ENCODE data around the gene CMSS1. TPM values are rescaled to one million over a fixed set of nuclear protein-coding genes. Genes with fewer than 3 reads are reported as not detected.

The CMSS1 gene
- total RNA-seq, 1 donor from 2014 or later = 35.7 TPM

DNA sequence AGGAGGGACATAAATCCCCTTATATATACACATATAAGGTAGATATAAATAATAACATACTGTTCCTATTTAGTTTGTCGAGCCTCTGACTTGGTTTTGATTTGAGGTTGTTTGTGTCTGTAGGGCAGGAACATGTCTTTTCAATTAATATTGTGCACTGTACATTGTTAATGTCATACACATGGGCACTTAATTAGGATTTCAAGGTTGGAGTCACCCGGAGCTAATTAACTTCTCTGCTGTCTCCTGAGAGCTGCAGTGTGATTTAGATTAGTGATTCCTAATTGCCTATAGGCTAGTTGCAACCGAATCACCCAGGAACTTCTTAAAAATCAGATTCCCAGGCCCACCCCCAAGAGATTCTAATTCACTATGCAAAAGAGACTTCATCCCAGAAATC lies 347.1 kb downstream of the CMSS1 start:
- Mint-ChIP-seq H3K27ac (no peak overlapping the region), H3K36me3 (ENCODE audit: insufficient read depth) (no peaks in the 10 kb centered on the region), H3K27me3 (no peaks in the 10 kb centered on the region), H3K9me3 (ENCODE audit: low read depth) (no peaks in the 10 kb centered on the region), H3K4me3 (ENCODE audit: low read depth) (no peak overlapping the region), H3K4me1 (ENCODE audit: low read depth) (no peaks in the 10 kb centered on the region)
- TF ChIP-seq, protein P1, sequence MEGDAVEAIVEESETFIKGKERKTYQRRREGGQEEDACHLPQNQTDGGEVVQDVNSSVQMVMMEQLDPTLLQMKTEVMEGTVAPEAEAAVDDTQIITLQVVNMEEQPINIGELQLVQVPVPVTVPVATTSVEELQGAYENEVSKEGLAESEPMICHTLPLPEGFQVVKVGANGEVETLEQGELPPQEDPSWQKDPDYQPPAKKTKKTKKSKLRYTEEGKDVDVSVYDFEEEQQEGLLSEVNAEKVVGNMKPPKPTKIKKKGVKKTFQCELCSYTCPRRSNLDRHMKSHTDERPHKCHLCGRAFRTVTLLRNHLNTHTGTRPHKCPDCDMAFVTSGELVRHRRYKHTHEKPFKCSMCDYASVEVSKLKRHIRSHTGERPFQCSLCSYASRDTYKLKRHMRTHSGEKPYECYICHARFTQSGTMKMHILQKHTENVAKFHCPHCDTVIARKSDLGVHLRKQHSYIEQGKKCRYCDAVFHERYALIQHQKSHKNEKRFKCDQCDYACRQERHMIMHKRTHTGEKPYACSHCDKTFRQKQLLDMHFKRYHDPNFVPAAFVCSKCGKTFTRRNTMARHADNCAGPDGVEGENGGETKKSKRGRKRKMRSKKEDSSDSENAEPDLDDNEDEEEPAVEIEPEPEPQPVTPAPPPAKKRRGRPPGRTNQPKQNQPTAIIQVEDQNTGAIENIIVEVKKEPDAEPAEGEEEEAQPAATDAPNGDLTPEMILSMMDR (IDR thresholded peaks at IDR 0.05; ENCODE audit: unreplicated experiment) = no peak
- no peak for DNase-seq (ENCODE audit: low spot score, unreplicated experiment)

DNA sequence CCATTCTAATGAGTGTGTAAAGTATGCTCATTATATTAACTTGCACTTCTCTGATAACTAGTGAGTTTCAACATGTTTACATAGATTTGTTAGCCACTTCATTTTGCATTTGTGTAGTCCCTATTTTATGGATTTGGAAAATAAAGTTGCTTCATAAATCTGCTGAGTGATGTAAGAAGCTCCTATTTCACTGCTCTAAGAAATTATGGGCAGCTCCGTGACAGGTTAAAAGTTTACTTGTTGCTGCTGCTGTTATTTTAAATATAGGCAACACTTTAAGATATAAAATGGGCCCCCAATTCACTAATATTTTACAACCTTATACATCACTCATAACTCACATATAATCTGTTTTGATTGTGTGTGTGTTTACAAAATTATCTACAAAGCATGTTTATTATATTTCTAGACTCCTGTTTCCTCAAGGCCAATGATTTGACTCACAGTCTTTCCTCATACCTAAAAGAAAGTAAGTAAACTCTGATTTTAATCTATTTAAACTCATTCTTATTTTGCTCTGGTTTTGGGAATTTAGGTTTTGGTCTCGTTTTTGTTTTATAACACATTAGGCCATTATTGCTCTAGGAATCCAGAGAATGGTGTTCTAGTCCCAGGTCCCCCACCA lies 348.4 kb downstream of the CMSS1 start:
- Mint-ChIP-seq H3K27me3 (no peaks in the 10 kb centered on the region), H3K4me1 (ENCODE audit: low read depth) (no peaks in the 10 kb centered on the region), H3K27ac (no peak overlapping the region), H3K4me3 (ENCODE audit: low read depth) (no peak overlapping the region), H3K9me3 (ENCODE audit: low read depth) (no peaks in the 10 kb centered on the region), H3K36me3 (ENCODE audit: insufficient read depth) (no peaks in the 10 kb centered on the region)
- DNase-seq (ENCODE audit: low spot score, unreplicated experiment) = no peak
- TF ChIP-seq, protein P1 (IDR thresholded peaks at IDR 0.05; ENCODE audit: unreplicated experiment) = no peak

DNA sequence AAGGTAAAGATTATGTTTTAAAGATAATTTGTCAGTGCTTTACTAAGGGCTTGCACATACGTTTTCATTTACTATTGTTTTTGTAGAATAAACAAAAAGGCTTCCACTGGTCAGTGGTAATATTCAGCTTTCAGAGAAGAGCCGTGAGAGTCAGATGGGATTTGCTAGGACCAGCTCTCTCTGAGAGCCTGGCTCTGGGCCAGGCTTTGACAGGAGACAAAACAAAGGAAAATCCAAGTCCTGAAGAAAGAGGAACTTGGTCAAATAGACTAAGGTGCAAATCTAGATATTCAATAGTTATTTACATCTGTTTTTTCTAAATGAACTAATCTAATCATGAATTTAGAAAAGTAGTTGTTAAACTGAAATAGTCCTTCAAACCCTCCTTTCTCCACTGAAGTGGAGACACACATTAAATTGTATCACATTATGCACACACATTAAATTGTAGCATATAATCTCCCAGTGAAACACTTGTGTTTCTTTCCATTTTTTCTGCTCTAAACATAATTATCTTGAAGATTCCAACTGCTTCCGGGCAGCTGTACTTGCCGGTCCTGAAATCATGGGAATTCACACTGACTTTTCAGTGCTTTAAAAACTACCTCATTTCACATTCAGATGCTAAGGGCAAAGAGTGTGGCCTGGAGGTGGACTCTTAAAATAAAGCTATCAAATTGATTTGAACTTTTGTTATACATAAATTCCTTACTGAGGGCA lies 351.7 kb downstream of the CMSS1 start:
- Mint-ChIP-seq H3K9me3 (ENCODE audit: low read depth) (no peaks in the 10 kb centered on the region), H3K4me1 (ENCODE audit: low read depth) (no peaks in the 10 kb centered on the region)
- TF ChIP-seq, protein P1 (IDR thresholded peaks at IDR 0.05; ENCODE audit: unreplicated experiment) = no peak

DNA sequence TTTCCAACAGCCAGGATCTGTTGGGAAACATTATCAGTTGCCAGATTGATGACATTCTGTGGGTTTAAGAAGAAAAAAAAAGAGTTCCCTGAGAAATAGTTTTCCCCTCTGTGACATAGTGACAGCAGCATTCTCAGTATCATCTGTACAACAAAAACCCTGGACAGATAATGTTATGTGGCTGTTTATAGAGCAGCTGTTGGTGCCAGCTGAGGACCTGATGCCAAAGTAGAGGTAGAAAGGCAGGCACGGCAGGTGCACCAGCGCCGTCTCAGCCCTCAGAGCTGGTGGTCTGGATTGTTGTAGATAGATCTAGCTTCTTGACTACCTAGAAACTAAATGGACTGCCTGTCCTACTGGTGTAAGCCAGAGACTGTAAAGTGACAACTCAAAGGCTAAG lies 352.8 kb downstream of the CMSS1 start:
- Mint-ChIP-seq H3K27me3 (no peaks in the 10 kb centered on the region), H3K27ac (no peak overlapping the region), H3K9me3 (ENCODE audit: low read depth) (no peaks in the 10 kb centered on the region), H3K4me1 (ENCODE audit: low read depth) (no peaks in the 10 kb centered on the region), H3K36me3 (ENCODE audit: insufficient read depth) (no peaks in the 10 kb centered on the region), H3K4me3 (ENCODE audit: low read depth) (no peak overlapping the region)
- no peak for DNase-seq (ENCODE audit: low spot score, unreplicated experiment)
- TF ChIP-seq, protein P1 (IDR thresholded peaks at IDR 0.05; ENCODE audit: unreplicated experiment) = no peak

More for the DNA sequence above, 351.7 kb downstream of the CMSS1 start:
- Mint-ChIP-seq H3K4me3 (ENCODE audit: low read depth) (no peak overlapping the region), H3K27me3 (no peaks in the 10 kb centered on the region), H3K27ac (no peak overlapping the region), H3K36me3 (ENCODE audit: insufficient read depth) (no peaks in the 10 kb centered on the region)
- no peak for DNase-seq (ENCODE audit: low spot score, unreplicated experiment)

DNA sequence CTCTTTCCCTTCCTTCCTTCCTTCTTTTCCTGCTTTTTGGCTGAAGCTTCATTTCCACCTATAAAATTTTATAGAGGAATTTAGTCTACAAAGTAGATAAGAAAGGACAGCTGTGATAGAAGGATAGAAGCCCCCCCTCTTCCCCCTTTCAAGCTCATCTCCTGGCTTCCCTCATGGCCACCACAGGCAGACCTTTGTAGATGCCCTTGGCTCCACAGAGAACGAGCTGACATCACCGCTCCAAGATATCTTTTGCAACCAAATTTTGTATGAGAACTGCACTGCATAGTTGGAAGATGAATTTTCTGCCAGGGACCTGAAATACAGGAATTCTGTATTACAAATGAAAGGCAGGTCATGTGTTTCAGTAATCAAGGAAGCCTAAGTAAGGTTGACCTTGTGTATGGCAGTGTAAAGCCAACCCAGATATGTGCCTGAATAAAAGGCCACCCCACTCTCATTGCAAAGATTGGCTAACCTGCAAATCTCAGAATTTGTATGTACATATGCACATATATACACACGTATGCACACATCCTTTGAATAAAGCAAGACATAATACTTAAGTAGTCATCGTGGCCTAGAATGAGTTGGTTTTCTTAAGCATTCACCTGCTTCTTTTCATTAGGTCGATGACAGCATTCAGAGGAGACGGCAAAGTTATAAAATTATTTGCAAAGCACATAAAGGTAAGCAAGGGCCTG lies 353.7 kb downstream of the CMSS1 start:
- Mint-ChIP-seq H3K27me3 (no peaks in the 10 kb centered on the region), H3K4me1 (ENCODE audit: low read depth) (no peaks in the 10 kb centered on the region), H3K4me3 (ENCODE audit: low read depth) (no peak overlapping the region), H3K27ac (no peak overlapping the region), H3K36me3 (ENCODE audit: insufficient read depth) (no peaks in the 10 kb centered on the region), H3K9me3 (ENCODE audit: low read depth) (no peaks in the 10 kb centered on the region)
- DNase-seq (ENCODE audit: low spot score, unreplicated experiment) = no peak
- TF ChIP-seq, protein P1 (IDR thresholded peaks at IDR 0.05; ENCODE audit: unreplicated experiment) = no peak

All from progenitor cell of endocrine pancreas (in vitro differentiated cells).